ENCODE data around the gene DNAH2. TPM values are rescaled to one million over a fixed set of nuclear protein-coding genes. Genes with fewer than 3 reads are reported as not detected.

The DNAH2 gene
- total and polyA plus RNA-seq, 2 of the 8 experiments (the other 6 are each of a cell fraction or from before 2014, with no cell fraction given) = 0.13 to 0.18 TPM

GRCh38 chr17:7836596-7837407 lies 119.3 kb downstream of the DNAH2 start (continued):
- TF ChIP-seq RBBP5 (IDR thresholded peaks at IDR 0.05; ENCODE audit: borderline replicate concordance, low read depth, low read length) (no peak), KDM5A (IDR thresholded peaks at IDR 0.05; ENCODE audit: low read length) (no peak), EZH2 (IDR thresholded peaks at IDR 0.05; ENCODE audit: low read depth, low read length, severe bottlenecking) (no peak), YY1 (IDR thresholded peaks at IDR 0.05; ENCODE audit: low read depth, low read length) (peak; percentile 89), EP300 (IDR thresholded peaks at IDR 0.05; ENCODE audit: borderline replicate concordance in 1 of 2, low read depth in 2 of 2, low read length in 2 of 2) (peak in 1 of 2 experiments; percentile 97; a peak in 2 of 3 replicates), NRF1 (IDR thresholded peaks at IDR 0.05; ENCODE audit: low read depth, low read length) (no peak), MAX (IDR thresholded peaks at IDR 0.05) (peak; percentile 96), SRF (IDR thresholded peaks at IDR 0.05; ENCODE audit: low read depth, low read length) (no peak), USF2 (IDR thresholded peaks at IDR 0.05; ENCODE audit: low read length) (peak; percentile 87), CHD2 (IDR thresholded peaks at IDR 0.05; ENCODE audit: low read length) (peak; percentile 85), CTBP2 (IDR thresholded peaks at IDR 0.05; ENCODE audit: borderline replicate concordance, insufficient read depth, insufficient read length, low read length) (peak; percentile 96), NANOG (IDR thresholded peaks at IDR 0.05; ENCODE audit: insufficient read depth, low read depth, low read length, poor library complexity, severe bottlenecking) (no peak), ASH2L (IDR thresholded peaks at IDR 0.05; ENCODE audit: low read length) (no peak), POLR2A (IDR thresholded peaks at IDR 0.05; ENCODE audit: control extremely low read depth in 1 of 2, low read depth in 2 of 2, low read length in 2 of 2) (no peak), CBX5 (IDR thresholded peaks at IDR 0.05; ENCODE audit: low read depth, low read length) (no peak), SP2 (IDR thresholded peaks at IDR 0.05; ENCODE audit: low read length) (no peak), TAF1 (IDR thresholded peaks at IDR 0.05; ENCODE audit: low read depth, low read length) (peak; percentile 48; the same call in 1 of the 2 replicates), RXRA (IDR thresholded peaks at IDR 0.05; ENCODE audit: insufficient read depth, low read depth, low read length) (peak; percentile 92), GABPA (IDR thresholded peaks at IDR 0.05; ENCODE audit: borderline replicate concordance, insufficient read depth, low read length) (no peak; the same call in 1 of the 2 replicates), TAF7 (optimal IDR thresholded peaks at IDR 0.05; ENCODE audit: borderline replicate concordance, low read depth, low read length) (peak; percentile 65), TCF12 (IDR thresholded peaks at IDR 0.05; ENCODE audit: low read depth, low read length) (peak; percentile 84)
